NCI-H82 treated with DMSO at 0.1 percent for 48 hours (cell line): ENCODE measurements around the gene CYBA.
A peak's percentile ranks its signal among the peaks of the same experiment; 100 is the strongest.

Experiments
- DNase-seq: peaks from one replicate; lab custom pipeline; 2025; ENCODE audit not compliant: unreplicated experiment; lab: John Stamatoyannopoulos, UW

Gene CYBA

GRCh38 chr16:88662843-88663606 is 12.2 kb upstream of the CYBA start, which contains the start of gene MVD:
MVD (minus strand) TSS chr16:88663091; CDS start chr16:88663080, 11 bp downstream.
- DNase-seq: peak; percentile 89

DNA sequence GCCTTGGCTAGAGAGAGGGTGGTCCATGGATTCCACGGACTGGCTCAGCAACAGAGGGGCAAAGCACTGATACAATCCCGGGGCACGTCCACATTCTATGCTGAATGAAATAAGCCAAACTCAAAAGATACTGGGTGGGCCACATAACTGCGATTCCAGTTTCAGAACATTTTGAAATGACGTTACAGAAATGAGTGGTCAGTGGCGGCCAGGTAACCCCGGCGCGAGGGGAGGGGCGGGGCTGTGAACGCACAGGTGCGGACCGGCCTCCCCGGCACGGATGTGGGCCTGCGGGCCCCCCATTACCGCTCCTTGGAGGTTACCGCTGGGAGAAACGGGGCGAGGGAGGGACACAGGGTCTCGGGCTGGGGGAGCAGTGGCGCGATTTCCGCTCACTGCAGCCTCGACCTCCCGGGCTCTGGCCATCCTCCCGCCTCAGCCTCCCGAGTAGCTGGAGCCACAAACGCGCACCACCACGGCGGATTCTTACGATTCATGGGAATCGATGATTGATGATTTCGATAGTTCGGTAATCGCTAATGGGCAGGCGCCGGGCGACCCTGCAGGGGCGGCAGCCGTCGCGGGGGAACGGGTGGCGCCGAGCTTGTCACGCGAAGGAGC is 11.5 kb upstream of the CYBA start:
- no peak for DNase-seq

- DNase-seq: no peak
Observed at GRCh38 chr16:88661468-88661867, 10.6 kb upstream of the CYBA start.

DNA sequence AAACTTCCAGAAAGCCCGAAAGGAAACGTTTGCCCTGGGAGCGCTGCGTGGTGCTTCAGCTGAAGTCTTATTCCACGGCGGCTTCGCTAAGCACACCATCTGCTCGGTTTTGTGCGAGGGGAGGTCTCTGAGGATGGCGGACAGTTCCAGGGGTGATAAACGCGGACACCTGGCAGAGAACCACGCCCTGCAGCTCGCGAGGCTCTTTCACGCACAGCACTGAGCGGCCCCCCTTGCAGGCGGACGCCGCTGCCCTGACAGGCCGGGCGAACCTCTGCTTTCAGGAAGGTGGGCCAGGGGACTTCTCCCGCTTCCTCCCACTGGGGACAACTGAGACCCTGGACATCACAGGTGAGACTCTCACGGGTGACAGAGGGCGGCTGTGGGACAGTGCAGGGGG is 8.3 kb upstream of the CYBA start:
- DNase-seq: no peak

GRCh38 chr16:88658714-88659113 is 7.9 kb upstream of the CYBA start:
- no peak for DNase-seq

DNA sequence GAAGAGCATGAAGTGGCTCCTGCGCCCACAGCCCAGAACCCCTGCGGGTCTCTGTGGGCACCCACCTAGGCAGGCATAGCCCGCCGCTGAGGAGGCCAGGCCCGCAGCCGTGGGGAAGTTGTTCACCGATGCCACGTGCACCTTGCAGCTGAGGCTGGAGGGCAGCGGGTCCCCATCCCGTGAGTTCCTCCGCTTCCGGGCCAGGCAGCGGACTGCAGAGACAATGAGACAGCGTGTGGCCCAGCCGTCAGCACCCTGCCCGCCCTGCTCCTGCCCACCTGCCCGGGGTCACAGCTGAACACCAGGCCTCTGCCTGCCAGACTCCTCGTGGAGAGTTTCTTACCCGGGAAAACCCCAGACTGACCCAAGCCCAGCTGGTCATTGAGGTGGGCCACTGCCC is 6.5 kb upstream of the CYBA start:
- DNase-seq: no peak

DNA sequence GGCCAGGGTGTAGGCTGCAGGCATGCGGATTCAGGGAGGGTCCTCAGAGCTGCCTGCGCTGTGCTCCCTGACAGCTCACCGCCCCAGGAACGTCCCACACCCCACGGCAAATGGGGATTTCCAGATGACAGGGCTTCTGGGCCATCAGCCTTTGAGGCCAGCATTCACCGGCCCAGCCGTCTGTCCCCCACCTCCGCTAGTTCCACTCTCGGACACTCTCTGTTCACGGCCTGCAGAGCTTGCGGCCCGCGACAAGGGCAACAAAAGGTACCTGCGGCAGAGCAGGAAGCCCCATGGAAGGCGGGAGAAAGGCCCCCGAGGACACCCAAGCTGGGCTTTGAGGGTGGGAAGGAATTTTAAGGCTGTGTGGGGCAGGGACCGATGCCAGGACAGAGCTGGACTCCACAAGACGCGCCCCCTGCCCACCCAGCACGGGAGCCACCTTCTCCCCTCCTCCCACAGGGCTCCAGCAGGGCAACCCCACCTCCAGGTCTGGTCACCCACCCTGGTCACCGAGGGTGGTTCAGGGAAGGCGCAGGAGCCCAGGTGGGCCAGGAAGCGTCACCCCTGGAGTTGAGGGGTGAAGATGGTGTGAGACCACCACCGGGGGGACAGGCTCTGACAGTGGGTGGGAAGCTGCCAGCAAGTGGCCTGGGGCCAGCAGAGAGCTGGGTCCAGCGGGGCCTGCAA is 5.6 kb upstream of the CYBA start:
- DNase-seq: no peak

DNA sequence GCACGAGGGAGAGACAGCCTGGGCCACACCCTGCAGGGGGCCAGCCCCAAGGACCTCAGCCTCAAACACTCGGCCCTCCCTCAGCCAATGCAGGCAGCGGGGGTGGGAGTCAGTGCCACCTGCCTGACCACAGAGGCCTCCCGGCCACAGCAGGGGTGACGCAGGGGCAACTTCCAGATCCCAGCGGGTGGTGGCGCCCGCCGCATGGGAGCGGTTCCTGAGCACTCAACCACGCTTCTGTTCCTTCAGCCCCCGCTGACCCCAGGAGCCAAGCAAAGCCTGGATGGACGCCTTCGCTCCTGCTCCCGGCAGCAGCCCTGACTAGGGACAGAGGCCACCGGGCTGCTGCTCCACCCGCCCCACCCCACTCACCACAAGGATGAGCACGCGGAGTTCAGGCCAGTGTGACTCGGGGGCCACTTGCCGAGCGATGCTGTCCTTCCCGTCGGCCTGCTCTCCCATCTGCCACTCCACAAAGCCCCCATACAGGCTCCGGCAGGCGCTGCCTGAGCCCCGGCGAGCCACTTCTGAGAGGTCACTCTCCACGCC is 5.0 kb upstream of the CYBA start:
- DNase-seq: no peak

- DNase-seq: no peak
Observed at GRCh38 chr16:88655053-88655732, 4.3 kb upstream of the CYBA start.

DNA sequence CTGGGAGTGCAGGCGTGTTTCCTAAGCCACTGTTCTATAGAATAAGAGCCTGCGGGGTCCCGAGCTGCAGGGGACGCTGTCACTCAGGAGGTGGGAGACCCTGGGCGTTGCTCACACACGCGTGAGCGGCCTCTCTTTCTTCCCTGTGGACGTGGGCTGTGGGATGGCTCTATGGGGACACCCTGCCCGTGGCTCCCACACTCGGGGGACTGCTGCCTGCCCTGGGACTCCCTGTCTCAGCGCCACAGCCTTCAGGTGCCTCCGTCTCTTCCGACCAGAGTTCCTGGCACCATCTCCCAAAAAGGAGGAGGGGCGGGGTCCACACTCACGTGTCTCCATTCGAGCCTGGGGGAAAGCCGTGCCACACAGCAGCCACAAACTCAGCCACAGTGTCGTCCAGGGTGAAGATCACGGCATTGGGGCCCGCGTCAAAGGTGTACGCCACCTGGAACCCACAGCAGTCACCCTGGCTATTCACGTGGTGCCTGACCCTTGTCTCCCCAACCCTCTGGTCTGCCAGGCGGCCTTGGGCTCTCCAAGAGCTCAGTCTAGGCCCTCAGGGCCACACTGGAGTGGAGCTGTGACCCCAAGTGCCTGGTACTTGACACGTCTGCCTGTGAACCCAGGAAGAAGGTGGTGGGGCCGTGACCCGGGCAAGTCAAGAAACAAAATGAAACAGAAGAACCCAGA is 3.7 kb upstream of the CYBA start:
- DNase-seq: no peak

- no peak for DNase-seq
Observed at GRCh38 chr16:88653596-88654362, 2.9 kb upstream of the CYBA start.

- DNase-seq: no peak
Observed at GRCh38 chr16:88653101-88653500, 2.2 kb upstream of the CYBA start.

GRCh38 chr16:88652762-88653063 is 1.9 kb upstream of the CYBA start:
- DNase-seq: no peak

GRCh38 chr16:88651989-88652761 is 1.3 kb upstream of the CYBA start:
- DNase-seq: no peak

DNA sequence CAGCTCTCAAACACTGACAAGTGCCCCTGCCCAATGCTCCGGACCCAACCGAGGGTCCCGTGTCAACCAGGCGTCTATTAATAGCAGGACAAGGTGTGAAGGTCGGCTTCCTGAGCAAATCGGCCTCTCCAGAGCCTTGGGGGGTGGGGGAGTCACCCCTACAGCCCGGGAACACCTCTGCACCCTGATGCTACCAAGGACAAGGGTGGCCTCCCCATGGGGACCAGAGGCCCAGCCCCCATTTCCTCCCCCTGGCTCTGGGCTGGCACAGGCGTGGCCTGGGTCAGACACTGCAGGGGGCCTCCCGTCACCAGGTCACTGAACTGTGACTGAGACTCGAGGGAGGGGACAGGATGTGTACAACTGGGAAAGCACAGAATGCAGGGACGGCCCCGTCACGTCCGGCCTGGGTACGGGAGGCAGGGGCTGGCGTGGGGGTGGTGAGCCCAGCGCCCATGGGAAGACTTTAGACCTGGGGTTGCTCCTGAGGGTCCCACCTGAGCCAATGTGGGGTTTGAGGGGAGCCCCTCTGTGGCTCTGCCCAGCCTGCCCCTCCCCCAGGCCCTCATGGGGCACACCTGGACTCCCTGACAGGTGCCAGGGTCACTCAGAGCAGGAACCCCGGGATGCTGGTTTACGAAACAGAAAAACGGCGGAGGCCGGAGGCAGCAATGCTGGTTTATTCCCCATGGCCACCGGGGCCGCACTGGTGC is 579 bp upstream of the CYBA start:
- DNase-seq: no peak

- no peak for DNase-seq
Observed at GRCh38 chr16:88649924-88650748, 717 bp downstream of the CYBA start.

GRCh38 chr16:88649195-88649923 is 1.5 kb downstream of the CYBA start:
- DNase-seq: no peak
